Tibial nerve (tissue), 4 donors: ENCODE results near the gene SEPTIN5. TPM values are rescaled to one million over a fixed set of nuclear protein-coding genes. Genes with fewer than 3 reads are reported as not detected.

ENCODE experiments used
- DNase-seq, 2 donors: peaks; one replicate each; pipeline ENCODE4 v3.0.0-alpha.2; 2019; ENCODE audit warnings: low spot score in 2 of 2
- H3K27ac ChIP-seq, 4 donors: fragments of 200-600 bp; sonication (generic) in 3 of 4; one replicate each; pipeline ENCODE4 v1.5.1; 2017 to 2019; ENCODE audit warnings: mild to moderate bottlenecking in 1 of 4
- H3K27me3 ChIP-seq, 2 donors: fragments of 200-600 bp; sonication (generic) in 1 of 2; one replicate each; pipeline versions ENCODE4 v1.5.1 to v1.6.0; 2017 to 2019
- H3K36me3 ChIP-seq, 3 donors: fragments of 200-600 bp; sonication (generic); one replicate each; pipeline ENCODE4 v1.5.1; 2018 to 2019
- H3K4me1 ChIP-seq, 4 donors: fragments of 200-600 bp; sonication (generic) in 3 of 4; one replicate each; pipeline ENCODE4 v1.5.1; 2017 to 2019
- H3K4me3 ChIP-seq, 4 donors: fragments of 200-600 bp; sonication (generic) in 3 of 4; one replicate each; pipeline ENCODE4 v1.5.1; 2017 to 2019; ENCODE audit warnings: mild to moderate bottlenecking in 1 of 4, moderate library complexity in 1 of 4
- H3K9me3 ChIP-seq, 4 donors: fragments of 200-600 bp; sonication (generic) in 3 of 4; one replicate each; pipeline ENCODE4 v1.5.1; 2017 to 2019
- EP300 ChIP-seq, 2 donors: sonication (generic); formaldehyde crosslinking; IDR thresholded peaks; one replicate each; pipeline ENCODE4 v1.6.1; 2017; ENCODE audit warnings: antibody characterized with exemption in 2 of 2, mild to moderate bottlenecking in 1 of 2
- POLR2A ChIP-seq, 2 donors: fragments of 450-650 bp; IDR thresholded peaks; one replicate each; pipeline ENCODE4 v1.6.1; 2017; ENCODE audit warnings: antibody characterized with exemption in 2 of 2, mild to moderate bottlenecking in 2 of 2, moderate library complexity in 2 of 2
- WGBS, 2 donors: methylation state at CpG; one replicate each; pipeline ENCODE4 v1.1.5; 2018; 5-methylcytosine and 5-hydroxymethylcytosine counted together
- total RNA-seq, 4 donors: library from RNA; depleted of rRNA; stranded (reverse); fragments of >200 nt; gene quantifications; one replicate each; pipeline ENCODE4 v1.1.0, GENCODE V29; 2016
- TF ChIP-seq, protein P1 (sequence below), 5 experiments: fragments of 200-600 bp in 3 of 5; fragments of 450-650 bp in 2 of 5; sonication (generic) in 3 of 5; IDR thresholded peaks; one replicate each; pipeline ENCODE4 v1.5.1; 2016 to 2019; ENCODE audit warnings: antibody characterized with exemption in 5 of 5, mild to moderate bottlenecking in 3 of 5, moderate library complexity in 2 of 5

SEPTIN5 gene
- total RNA-seq, 4 donors from 2014 or later = 11.4 to 29.1 (median 25.2) TPM

DNA sequence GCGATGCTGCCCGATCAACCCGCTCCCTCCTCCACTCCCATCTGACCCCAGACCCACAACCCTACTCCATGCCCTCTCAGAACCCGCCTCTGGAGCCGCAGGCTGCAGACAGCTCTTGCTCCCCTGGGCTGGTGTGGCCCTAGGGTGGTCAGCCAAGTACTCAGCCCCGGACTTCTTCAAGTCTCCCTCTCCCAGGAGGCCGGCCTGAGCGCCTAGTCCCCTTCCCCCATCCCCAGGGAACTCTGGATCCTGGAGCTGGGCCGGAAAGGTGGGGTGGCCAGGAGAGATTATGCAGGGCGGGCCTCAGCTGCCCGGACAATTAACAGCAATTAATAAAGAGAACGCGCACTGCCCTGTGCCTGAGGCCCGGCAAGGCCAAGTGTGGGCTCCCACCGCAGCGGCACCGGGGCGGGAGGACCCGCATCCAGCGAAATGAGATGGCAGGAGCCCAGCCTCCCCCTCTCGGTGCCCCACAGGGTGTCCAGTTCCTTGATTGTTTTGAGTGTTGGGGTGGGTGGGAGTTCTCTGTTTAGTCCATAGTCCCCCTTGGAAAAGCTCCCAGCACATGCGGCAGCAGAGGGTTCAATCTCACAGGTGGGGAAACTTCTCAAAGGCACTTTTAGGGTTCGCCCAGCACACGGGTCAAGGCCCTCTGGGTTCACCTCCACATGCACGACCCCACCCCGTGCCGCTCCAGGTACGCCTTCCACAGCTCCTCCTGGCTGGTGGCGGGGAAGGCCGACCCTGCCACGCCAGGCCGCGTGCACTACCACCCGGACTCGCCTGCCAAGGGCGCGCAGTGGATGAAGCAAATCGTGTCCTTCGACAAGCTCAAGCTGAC lies 49.4 kb downstream of the SEPTIN5 start:
- Histone ChIP-seq H3K4me1 (peaks cover 0 to 55% (median 16%) of the 10 kb centered on the region in 4 donors), H3K9me3 (no peaks in the 10 kb centered on the region), H3K27ac (no peak overlapping the region), H3K4me3 (no peak overlapping the region), H3K36me3 (no peaks in the 10 kb centered on the region), H3K27me3 (peaks cover 0 to 80% of the 10 kb centered on the region in 2 donors)
- TF ChIP-seq EP300 (IDR thresholded peaks at IDR 0.05) = no peak
- TF ChIP-seq, protein P1, sequence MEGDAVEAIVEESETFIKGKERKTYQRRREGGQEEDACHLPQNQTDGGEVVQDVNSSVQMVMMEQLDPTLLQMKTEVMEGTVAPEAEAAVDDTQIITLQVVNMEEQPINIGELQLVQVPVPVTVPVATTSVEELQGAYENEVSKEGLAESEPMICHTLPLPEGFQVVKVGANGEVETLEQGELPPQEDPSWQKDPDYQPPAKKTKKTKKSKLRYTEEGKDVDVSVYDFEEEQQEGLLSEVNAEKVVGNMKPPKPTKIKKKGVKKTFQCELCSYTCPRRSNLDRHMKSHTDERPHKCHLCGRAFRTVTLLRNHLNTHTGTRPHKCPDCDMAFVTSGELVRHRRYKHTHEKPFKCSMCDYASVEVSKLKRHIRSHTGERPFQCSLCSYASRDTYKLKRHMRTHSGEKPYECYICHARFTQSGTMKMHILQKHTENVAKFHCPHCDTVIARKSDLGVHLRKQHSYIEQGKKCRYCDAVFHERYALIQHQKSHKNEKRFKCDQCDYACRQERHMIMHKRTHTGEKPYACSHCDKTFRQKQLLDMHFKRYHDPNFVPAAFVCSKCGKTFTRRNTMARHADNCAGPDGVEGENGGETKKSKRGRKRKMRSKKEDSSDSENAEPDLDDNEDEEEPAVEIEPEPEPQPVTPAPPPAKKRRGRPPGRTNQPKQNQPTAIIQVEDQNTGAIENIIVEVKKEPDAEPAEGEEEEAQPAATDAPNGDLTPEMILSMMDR (IDR thresholded peaks at IDR 0.05) = no peak
- DNase-seq = no peak
- WGBS, 2 donors = 61 to 68% methylated on average over 36 to 39 of the region's 39 CpGs

DNA sequence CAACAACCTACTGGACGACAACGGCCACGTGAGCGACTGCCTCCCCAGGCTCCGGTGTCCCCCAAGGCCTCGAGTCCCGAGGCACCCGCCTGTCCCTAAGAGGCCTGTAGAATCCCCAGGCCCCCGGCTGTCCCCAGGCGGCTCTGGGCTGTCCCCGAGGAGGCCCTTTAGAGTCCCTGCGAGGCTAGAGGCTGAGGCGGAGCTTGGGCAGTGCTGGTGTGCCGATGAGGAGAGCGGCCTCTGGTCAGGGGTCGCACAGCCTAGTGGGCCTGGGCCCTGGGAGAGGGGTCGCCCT lies 49.9 kb downstream of the SEPTIN5 start:
- Histone ChIP-seq H3K9me3 (no peaks in the 10 kb centered on the region), H3K4me3 (no peak overlapping the region), H3K27ac (no peak overlapping the region), H3K36me3 (no peaks in the 10 kb centered on the region), H3K4me1 (peaks cover 0 to 50% (median 15%) of the 10 kb centered on the region in 4 donors), H3K27me3 (peaks cover 0 to 78% of the 10 kb centered on the region in 2 donors)
- no peak for DNase-seq
- TF ChIP-seq POLR2A (IDR thresholded peaks at IDR 0.05) (no peak), EP300 (IDR thresholded peaks at IDR 0.05) (no peak)
- TF ChIP-seq, protein P1 (IDR thresholded peaks at IDR 0.05) = no peak
- 55 to 77% methylated on average over 15 to 17 of the region's 17 CpGs for WGBS, 2 donors

DNA sequence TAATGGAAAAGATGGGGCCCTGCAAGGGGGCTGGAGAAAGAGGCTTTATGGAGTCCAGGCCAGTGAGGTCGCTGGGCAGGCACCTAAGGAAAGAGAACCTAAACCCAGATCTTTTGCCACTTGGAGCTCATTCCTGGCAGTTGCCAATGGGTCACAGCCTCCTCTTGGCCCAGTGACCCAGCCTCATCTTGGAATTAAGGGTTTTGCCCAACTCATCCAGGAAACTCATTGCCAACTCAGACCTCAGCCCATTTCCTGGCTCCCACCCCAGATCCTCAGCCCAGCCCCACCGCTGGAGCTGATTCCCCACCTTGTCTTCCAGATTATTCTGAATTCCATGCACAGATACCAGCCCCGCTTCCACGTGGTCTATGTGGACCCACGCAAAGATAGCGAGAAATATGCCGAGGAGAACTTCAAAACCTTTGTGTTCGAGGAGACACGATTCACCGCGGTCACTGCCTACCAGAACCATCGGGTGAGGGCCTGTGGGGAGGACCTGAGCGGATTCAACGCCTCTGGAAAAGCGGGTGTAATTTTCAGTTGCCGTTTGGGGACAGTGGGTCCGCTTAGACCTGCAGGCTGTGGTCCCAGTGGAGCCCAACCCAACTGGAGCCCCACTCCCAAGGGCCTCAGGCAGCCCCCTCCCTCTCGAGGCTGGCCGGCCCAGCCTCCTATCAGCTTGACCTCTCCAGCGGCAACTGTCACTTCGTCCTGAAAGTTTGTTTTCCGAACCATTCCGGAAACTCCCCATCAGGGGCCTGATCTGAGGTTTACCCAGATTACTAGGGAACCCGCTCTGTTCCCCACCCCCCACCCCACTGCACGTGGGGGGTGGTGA lies 50.6 kb downstream of the SEPTIN5 start:
- DNase-seq = no peak
- 55 to 61% methylated on average over 25 of the region's 25 CpGs for WGBS, 2 donors
- Histone ChIP-seq H3K27me3 (peaks cover 0 to 78% of the 10 kb centered on the region in 2 donors), H3K36me3 (no peaks in the 10 kb centered on the region), H3K4me1 (peaks cover 0 to 44% (median 11%) of the 10 kb centered on the region in 4 donors), H3K27ac (peak overlapping the region in 1 of 4 donors; percentile 44), H3K4me3 (no peak overlapping the region), H3K9me3 (no peaks in the 10 kb centered on the region)
- TF ChIP-seq, protein P1 (IDR thresholded peaks at IDR 0.05) = no peak
- TF ChIP-seq EP300 (IDR thresholded peaks at IDR 0.05) = no peak
- TF ChIP-seq POLR2A (IDR thresholded peaks at IDR 0.05) = no peak

DNA sequence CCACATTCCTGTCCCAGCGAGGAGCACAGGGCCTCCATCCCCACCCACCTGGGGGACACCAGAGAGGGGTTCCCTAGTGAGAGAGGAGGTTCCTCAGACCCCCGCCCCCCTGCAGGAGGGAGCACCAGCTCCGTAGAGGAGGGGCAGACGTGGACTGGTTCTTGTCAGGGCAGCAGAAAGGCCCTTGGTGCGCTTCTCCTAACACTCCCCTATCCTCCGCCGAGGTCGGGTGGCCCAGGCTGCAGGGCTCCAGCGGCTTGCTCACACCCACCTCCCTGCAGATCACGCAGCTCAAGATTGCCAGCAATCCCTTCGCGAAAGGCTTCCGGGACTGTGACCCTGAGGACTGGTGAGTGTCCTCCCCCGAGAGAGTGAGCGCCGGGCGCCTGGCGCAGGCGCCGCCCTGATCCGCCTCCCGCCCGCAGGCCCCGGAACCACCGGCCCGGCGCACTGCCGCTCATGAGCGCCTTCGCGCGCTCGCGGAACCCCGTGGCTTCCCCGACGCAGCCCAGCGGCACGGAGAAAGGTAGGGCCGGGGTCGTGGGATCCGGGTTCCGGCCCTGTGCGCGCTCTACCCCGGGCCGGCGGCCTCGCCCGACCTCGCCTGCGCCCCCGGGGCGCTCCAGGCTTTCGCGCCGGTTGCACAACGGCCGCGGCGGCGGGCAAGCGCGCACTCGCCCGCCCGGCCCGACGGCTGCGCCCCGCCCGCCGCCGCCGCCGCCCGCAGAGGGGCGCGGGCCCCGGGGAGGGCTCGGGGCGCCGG lies 51.4 kb downstream of the SEPTIN5 start:
- H3K4me3 ChIP-seq = peak overlapping the region in 1 of 4 donors; percentile 44
- 6 to 22% methylated on average over 10 to 35 of the region's 83 CpGs for WGBS, 2 donors
- TF ChIP-seq EP300 (IDR thresholded peaks at IDR 0.05) (no peak), POLR2A (IDR thresholded peaks at IDR 0.05) (no peak)
- TF ChIP-seq, protein P1 (IDR thresholded peaks at IDR 0.05) = no peak
- no peaks in the 10 kb centered on the region for H3K36me3 ChIP-seq
- peaks cover 0 to 39% (median 10%) of the 10 kb centered on the region in 4 donors for H3K4me1 ChIP-seq
- peaks cover 0 to 81% of the 10 kb centered on the region in 2 donors for H3K27me3 ChIP-seq
- H3K27ac ChIP-seq = peak overlapping the region in 1 of 4 donors; percentile 44
- H3K9me3 ChIP-seq = no peaks in the 10 kb centered on the region
- no peak for DNase-seq
